HG02870 (cell line): ENCODE measurements around the gene DICER1.
"Not testable (repeated sequence)": the region's sequence is repeated elsewhere in the genome, so short reads cannot be mapped to it uniquely, and the experiment has no call there.

Experiments used
- ATAC-seq: cut with Tn5 transposase; IDR thresholded peaks from one replicate; pipeline ENCODE4 v1.9.1; 2021; ENCODE audit warnings: mild to moderate bottlenecking, moderate library complexity; ENCODE audit not compliant: unreplicated experiment

The DICER1 gene

GRCh38 chr14:95157327-95158189 is at the start of gene DICER1:
Gene DICER1 (minus strand): TSS chr14:95157529. CDS start chr14:95133458, 24,071 bp downstream.
- peak; percentile 70 for ATAC-seq

DNA sequence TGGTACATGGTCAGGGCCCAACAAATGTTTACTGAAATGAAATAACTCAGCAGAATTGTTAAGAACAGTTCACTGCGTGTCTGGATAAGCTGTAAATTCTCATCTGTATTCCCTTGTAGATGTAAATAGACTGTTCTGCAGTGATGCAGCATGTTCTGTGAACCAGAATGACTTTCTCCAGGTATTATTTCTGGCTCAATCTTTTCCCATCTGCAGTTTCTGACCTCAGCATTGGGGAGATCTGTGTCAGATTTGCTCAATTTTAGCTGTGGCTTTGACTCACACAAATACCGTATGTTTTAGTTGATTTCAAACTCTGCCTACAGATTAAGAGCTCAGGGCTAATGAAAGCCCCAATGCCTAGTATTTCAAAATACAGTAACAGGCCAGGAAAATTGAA is 49.2 kb upstream of the DICER1 start:
- no peak for ATAC-seq

DNA sequence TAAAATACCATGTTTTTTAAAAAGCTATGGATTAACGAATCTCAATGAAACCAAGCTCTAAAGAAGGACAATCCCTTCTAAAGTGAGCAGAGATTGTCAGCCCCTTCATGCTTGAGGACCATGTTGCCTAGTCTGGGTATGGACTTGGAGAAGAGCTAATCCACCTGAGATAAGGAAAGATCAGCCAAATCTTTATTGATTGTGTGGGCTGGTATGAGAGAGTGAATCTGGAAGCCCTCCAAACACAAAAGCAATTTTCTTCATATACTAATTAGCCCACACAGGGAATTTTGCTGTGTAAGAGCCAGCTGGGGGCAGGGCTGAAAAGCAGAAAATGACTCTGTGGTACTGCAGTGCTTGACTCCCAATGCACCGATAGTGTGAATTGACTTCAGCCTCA is 47.4 kb upstream of the DICER1 start:
- ATAC-seq = no peak

GRCh38 chr14:95201745-95202144 is 44.4 kb upstream of the DICER1 start:
- ATAC-seq = not testable (repeated sequence)

- ATAC-seq = no peak
Measured at GRCh38 chr14:95200404-95200803, 43.1 kb upstream of the DICER1 start.

DNA sequence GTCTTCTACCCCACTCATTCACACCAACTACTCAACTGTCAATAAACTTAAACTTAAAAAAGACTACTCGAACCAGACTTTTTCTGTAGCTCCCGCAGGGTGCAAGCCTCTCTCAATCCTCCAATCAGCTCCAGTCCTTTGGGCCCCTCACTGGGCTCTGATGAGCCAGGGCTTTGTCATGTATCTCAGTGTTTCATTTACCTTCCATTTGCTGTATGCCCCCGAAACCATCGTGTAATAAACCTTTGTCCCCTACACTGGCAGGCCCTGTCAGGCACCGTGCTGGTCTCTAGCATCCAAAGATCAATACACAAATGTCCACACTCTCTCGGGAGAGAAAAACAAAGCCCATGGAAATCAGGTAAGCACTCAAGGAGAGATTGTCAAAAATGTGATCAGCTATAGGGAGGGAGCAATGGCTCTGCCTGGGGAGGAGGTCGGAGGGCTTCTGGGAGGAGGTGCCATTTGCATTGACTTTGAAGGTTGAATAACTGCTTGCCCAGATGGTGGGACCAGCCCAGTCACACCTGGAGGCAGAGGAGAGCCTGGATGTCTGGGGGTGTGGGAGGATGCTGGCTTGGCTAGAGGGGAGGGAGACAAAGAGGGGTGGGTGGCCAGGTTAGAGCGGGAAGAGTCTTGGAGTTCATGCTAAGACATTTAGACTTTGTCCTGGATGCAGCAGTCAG is 42.1 kb upstream of the DICER1 start:
- ATAC-seq = no peak

DNA sequence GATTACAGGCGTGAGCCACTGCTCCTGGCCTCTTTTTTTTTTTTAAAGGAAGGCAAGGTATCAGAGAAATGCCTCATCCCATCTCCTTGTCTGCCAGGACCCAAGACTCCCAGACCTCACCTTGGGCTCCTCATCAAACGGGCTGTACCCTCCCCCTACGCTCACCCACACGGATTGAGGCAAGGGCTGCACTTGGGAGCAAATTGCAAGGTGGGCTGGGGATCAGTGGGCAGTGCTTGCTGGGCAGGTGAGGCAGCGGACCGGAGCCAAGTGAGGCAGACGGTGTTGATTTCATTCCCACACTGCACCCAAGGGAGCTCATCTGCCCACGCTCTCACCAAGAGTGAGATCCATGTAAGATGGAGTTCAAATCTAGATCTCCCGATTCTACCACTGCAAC is 41.0 kb upstream of the DICER1 start:
- no peak for ATAC-seq

DNA sequence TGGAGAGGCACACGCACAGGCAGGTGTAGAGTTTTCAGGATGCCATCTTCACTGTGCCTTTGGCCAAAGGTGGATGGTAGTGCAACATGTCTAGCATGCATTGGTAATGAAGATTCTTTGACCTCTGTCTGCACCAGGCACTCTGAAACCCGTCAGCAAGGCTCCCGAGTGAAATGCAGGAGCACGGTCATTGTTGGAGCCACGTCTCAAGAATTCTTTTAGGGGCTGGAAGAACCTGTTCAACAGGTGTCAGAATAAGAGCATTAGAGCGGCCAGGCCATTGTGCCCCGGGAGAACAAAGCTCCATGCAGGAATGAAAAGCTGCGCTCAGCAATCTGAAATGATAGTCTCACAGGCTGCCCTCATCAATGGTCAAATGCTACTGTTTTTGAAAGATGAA is 40.2 kb upstream of the DICER1 start:
- no peak for ATAC-seq

DNA sequence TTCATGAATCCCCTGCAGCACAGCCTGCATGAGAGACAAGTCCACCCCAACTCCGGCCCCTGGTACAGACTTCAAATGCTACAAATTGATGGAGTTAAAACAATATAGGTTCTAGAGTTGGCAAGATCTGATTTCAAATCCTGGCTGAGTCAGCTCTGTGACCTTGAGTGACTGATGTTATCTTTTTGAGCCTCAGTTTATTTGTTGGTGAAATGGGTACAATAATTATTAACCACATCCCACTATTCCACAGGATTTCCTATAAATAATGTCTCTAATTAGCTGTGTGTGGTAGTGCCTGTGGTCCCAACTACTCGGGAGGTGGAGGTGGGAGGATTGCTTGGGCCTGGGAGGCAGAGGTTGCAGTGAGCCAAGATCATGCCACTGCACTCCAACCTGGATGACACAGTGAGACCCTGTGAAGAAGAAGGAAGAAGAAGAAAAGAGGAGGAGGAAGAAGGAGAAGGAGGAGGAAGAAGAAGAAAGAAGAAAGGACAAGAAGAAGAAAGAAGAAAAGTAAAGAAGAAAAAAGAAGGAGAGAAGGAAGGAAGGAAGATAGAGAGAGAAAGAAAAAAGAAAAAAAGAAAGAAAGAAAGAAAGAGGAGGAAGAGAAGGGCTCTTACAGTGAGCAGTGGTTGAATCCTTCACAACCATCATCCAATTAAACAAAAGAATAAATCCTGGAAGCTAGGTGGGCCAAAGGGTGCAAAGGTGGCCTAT is 39.7 kb upstream of the DICER1 start:
- no peak for ATAC-seq

DNA sequence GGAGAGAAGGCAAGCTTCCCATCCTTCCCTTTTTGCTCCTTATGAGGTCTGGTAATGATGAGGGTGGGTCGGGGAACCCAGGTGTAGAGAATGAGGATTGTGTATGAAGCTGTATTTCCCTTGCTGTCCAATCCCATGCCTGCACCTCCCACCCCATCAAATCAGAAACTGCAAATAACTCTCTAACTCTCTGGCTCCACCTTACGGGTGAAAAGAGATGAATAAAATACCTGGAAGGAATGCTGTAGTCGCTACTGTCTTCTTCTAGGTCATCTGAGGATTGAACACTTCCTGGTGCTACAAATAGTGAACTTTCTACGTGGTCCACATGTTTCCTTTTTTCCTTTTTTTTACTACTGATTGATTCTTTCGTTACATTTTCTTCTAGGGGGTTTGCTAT is 38.9 kb upstream of the DICER1 start:
- no peak for ATAC-seq

DNA sequence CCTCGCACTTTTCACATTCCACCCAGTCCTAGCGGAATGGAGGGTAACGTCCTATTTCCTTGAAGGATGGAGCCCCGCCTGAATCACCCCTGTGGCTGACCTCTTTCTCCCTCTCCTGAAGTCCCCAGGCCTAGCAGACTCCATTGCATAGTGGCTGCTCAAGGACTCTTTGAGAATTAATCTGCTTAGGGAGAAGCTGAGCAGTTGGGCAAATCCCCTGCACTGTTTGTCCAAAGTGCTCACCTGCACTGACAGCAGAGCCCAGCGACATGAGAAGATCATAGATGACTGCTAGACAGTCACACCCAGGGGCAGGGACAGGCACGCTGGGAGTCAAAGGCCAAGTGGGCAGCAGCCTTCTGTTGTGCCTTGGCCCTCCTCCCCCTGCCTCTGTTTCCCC is 37.7 kb upstream of the DICER1 start:
- ATAC-seq = no peak

DNA sequence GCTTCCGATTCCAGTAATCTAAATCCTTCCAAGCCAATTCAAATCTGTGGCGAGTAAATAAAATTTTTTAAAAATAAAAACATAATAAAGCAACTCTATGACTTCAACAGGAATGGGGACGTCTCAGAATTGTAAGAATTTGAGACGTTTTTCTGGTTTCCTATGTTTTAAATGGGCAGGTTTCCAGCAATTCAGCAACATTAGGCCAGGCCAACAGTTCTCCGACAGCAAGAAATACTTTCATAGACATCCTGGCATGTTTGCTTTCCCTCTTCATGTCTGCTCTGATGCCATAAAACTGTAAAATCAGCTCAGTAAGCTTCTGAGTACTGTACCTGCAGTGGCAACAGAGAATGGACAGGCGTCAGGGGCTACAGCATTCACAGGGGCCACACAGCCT is 35.8 kb upstream of the DICER1 start:
- no peak for ATAC-seq

GRCh38 chr14:95192311-95192710 is 35.0 kb upstream of the DICER1 start:
- ATAC-seq = no peak

- no peak for ATAC-seq
Measured at GRCh38 chr14:95191445-95192199, 34.3 kb upstream of the DICER1 start.

DNA sequence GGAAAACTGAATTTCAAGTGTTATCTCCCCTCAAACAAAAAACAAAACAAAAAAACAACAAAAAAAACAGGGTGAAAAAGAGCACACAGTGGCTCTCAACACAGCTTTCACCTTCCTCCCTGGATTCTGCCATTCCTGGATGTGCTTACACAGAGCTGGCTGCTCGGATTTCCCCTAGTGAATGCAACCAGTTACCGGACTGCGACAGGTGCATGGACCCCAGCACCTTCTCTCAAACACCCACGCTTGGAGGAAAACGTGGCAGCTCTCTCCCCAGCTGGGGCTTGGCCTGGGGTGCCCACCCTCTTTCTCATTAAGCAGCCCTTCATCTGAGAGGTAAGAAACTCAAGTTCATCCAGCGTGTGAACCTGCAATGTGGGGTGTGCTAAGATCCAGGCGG is 33.5 kb upstream of the DICER1 start:
- ATAC-seq = no peak

GRCh38 chr14:95190346-95190840 is 33.1 kb upstream of the DICER1 start:
- ATAC-seq = no peak

- no peak for ATAC-seq
Measured at GRCh38 chr14:95189367-95190132, 32.2 kb upstream of the DICER1 start.

DNA sequence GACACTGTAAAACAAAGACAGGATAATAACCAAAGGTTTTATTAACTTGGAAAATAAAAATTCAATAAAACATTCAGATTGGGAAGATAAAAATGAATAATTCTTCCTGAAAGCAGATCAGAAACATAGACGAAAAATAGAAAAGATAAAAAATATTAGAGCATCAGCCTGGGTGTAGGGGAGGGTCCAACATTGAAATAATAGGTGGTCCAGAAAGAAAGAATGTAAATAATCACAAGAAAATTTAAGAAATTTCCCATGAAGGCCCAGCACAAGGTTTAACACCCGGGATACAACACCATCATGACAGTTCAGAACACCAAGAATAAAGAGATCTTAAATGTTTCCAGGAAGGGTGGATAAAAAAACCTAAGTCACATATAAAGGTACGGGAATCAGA is 31.1 kb upstream of the DICER1 start:
- no peak for ATAC-seq

DNA sequence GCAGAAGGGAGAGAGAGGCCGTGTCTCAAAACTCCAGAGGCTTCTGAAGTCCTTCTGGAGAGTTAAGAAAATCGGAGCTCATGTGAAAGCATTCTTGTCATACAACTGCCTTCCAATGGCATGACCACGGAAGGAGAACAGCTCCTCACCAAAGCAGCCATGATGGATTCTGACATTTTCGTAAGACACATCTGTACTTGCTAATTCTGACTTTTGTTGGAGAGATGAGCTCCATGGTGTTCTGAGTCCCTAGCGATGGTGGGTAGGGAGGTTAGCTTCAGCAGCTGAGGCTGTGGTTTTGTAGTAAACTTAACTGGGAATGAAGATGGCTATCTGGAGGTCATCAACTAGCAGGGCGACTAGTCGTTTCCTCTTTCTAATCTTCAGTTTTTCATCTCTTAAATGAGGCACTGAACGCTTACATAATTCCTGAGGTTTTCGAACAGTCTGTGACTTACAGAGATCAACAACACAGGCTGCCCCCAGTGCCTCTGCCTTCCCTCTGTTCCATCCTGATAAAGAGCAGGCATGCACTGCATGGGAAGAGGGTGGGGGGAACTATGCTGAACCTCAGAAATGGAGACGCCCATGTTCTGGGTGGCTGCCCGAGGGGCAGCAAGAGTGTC is 28.6 kb upstream of the DICER1 start:
- no peak for ATAC-seq
